HG03520 (cell line): Measurements from ENCODE around the gene PRPF4.

Source experiments
- ATAC-seq: cut with Tn5 transposase; IDR thresholded peaks from one replicate; pipeline ENCODE4 v1.9.1; 2021; ENCODE audit warnings: mild to moderate bottlenecking, moderate library complexity; ENCODE audit not compliant: unreplicated experiment

The PRPF4 gene

GRCh38 chr9:113310538-113310937 is 35.1 kb downstream of the PRPF4 start:
- ATAC-seq: no peak

- ATAC-seq: no peak
Measured at GRCh38 chr9:113311961-113312360, 36.5 kb downstream of the PRPF4 start.

- ATAC-seq: no peak
Measured at GRCh38 chr9:113313261-113313660, 37.8 kb downstream of the PRPF4 start.

GRCh38 chr9:113315231-113315630 is 39.8 kb downstream of the PRPF4 start:
- no peak for ATAC-seq

- no peak for ATAC-seq
Measured at GRCh38 chr9:113316030-113316429, 40.6 kb downstream of the PRPF4 start.

- no peak for ATAC-seq
Measured at GRCh38 chr9:113317777-113318176, 42.3 kb downstream of the PRPF4 start.

GRCh38 chr9:113319054-113319453 is 43.6 kb downstream of the PRPF4 start:
- ATAC-seq: no peak

GRCh38 chr9:113320051-113320450 is 44.6 kb downstream of the PRPF4 start:
- no peak for ATAC-seq

GRCh38 chr9:113322671-113323070 is 47.2 kb downstream of the PRPF4 start:
- no peak for ATAC-seq

- ATAC-seq: no peak
Measured at GRCh38 chr9:113326230-113326629, 50.8 kb downstream of the PRPF4 start.

GRCh38 chr9:113328045-113328782 is 52.8 kb downstream of the PRPF4 start:
- ATAC-seq: no peak

- no peak for ATAC-seq
Measured at GRCh38 chr9:113331780-113332179, 56.3 kb downstream of the PRPF4 start.

GRCh38 chr9:113337714-113338113 is 62.3 kb downstream of the PRPF4 start:
- ATAC-seq: no peak

- peak; percentile 97 for ATAC-seq
Measured at GRCh38 chr9:113340011-113340699, 64.7 kb downstream of the PRPF4 start, which contains the start of gene WDR31. Gene WDR31 (minus strand): TSS chr9:113340275. CDS start chr9:113332022, 8,253 bp downstream.

- ATAC-seq: no peak
Measured at GRCh38 chr9:113341712-113342410, 66.4 kb downstream of the PRPF4 start.
